ENCODE results near the gene GRM2. TPM values are rescaled to one million over a fixed set of nuclear protein-coding genes. Genes with fewer than 3 reads are reported as not detected.

GRM2 gene
- total and polyA plus RNA-seq, 9 donors = 0.31 to 0.78 (median 0.53) TPM

GRCh38 chr3:51680196-51680595, 26.7 kb upstream of the GRM2 start:
- WGBS (ENCODE audit: insufficient coverage) = 82% methylated on average over 6 of the region's 6 CpGs
- no peak for DNase-seq
- Histone ChIP-seq H3K27ac (ENCODE audit: low read length) (peak overlapping the region; percentile 51), H3K27me3 (ENCODE audit: control insufficient read depth, insufficient read depth, low read length) (no peaks in the 10 kb centered on the region), H3K4me3 (ENCODE audit: low read length) (no peak overlapping the region), H3K36me3 (ENCODE audit: control insufficient read depth, insufficient read depth, low read length) (peaks cover 64% of the 10 kb centered on the region), H3K4me1 (ENCODE audit: control insufficient read depth, insufficient read depth, low read length) (peaks cover 32% of the 10 kb centered on the region), H3K9me3 (replicated peaks; ENCODE audit: control insufficient read depth, low read depth, low read length) (no peaks in the 10 kb centered on the region)

- H3K9me3 ChIP-seq (replicated peaks; ENCODE audit: control insufficient read depth, low read depth, low read length) = no peaks in the 10 kb centered on the region
- WGBS (ENCODE audit: insufficient coverage) = 84% methylated on average over 2 of the region's 2 CpGs
- H3K36me3 ChIP-seq (ENCODE audit: control insufficient read depth, insufficient read depth, low read length) = peaks cover 64% of the 10 kb centered on the region
- no peak overlapping the region for H3K4me3 ChIP-seq (ENCODE audit: low read length)
- H3K27me3 ChIP-seq (ENCODE audit: control insufficient read depth, insufficient read depth, low read length) = no peaks in the 10 kb centered on the region
- H3K27ac ChIP-seq (ENCODE audit: low read length) = peak overlapping the region; percentile 51
- DNase-seq = no peak
- H3K4me1 ChIP-seq (ENCODE audit: control insufficient read depth, insufficient read depth, low read length) = peaks cover 36% of the 10 kb centered on the region
Observed at GRCh38 chr3:51680663-51681230, 26.1 kb upstream of the GRM2 start.

- H3K27me3 ChIP-seq (ENCODE audit: control insufficient read depth, insufficient read depth, low read length) = no peaks in the 10 kb centered on the region
- H3K9me3 ChIP-seq (replicated peaks; ENCODE audit: control insufficient read depth, low read depth, low read length) = no peaks in the 10 kb centered on the region
- peaks cover 43% of the 10 kb centered on the region for H3K4me1 ChIP-seq (ENCODE audit: control insufficient read depth, insufficient read depth, low read length)
- no peak for DNase-seq
- H3K27ac ChIP-seq (ENCODE audit: low read length) = no peak overlapping the region
- H3K36me3 ChIP-seq (ENCODE audit: control insufficient read depth, insufficient read depth, low read length) = peaks cover 61% of the 10 kb centered on the region
- WGBS (ENCODE audit: insufficient coverage) = 72% methylated on average over 3 of the region's 3 CpGs
- no peak overlapping the region for H3K4me3 ChIP-seq (ENCODE audit: low read length)
Observed at GRCh38 chr3:51681453-51681852, 25.4 kb upstream of the GRM2 start.

- Histone ChIP-seq H3K27me3 (ENCODE audit: control insufficient read depth, insufficient read depth, low read length) (no peaks in the 10 kb centered on the region), H3K27ac (ENCODE audit: low read length) (no peak overlapping the region), H3K36me3 (ENCODE audit: control insufficient read depth, insufficient read depth, low read length) (peaks cover 55% of the 10 kb centered on the region), H3K9me3 (replicated peaks; ENCODE audit: control insufficient read depth, low read depth, low read length) (no peaks in the 10 kb centered on the region), H3K4me3 (ENCODE audit: low read length) (no peak overlapping the region), H3K4me1 (ENCODE audit: control insufficient read depth, insufficient read depth, low read length) (peaks cover 49% of the 10 kb centered on the region)
- WGBS (ENCODE audit: insufficient coverage) = 19% methylated on average over 3 of the region's 4 CpGs
- peak; percentile 86 for DNase-seq
Observed at GRCh38 chr3:51682079-51682478, 24.8 kb upstream of the GRM2 start.

GRCh38 chr3:51682526-51682925, 24.3 kb upstream of the GRM2 start:
- peaks cover 53% of the 10 kb centered on the region for H3K4me1 ChIP-seq (ENCODE audit: control insufficient read depth, insufficient read depth, low read length)
- DNase-seq = no peak
- H3K4me3 ChIP-seq (ENCODE audit: low read length) = no peak overlapping the region
- H3K27me3 ChIP-seq (ENCODE audit: control insufficient read depth, insufficient read depth, low read length) = no peaks in the 10 kb centered on the region
- no peak overlapping the region for H3K27ac ChIP-seq (ENCODE audit: low read length)
- peaks cover 51% of the 10 kb centered on the region for H3K36me3 ChIP-seq (ENCODE audit: control insufficient read depth, insufficient read depth, low read length)
- no peaks in the 10 kb centered on the region for H3K9me3 ChIP-seq (replicated peaks; ENCODE audit: control insufficient read depth, low read depth, low read length)
- WGBS (ENCODE audit: insufficient coverage) = 68% methylated on average over 6 of the region's 7 CpGs

GRCh38 chr3:51683566-51683965, 23.3 kb upstream of the GRM2 start:
- peaks cover 59% of the 10 kb centered on the region for H3K4me1 ChIP-seq (ENCODE audit: control insufficient read depth, insufficient read depth, low read length)
- WGBS (ENCODE audit: insufficient coverage) = 50% methylated on average over 1 of the region's 2 CpGs
- H3K9me3 ChIP-seq (replicated peaks; ENCODE audit: control insufficient read depth, low read depth, low read length) = no peaks in the 10 kb centered on the region
- DNase-seq = no peak
- H3K27me3 ChIP-seq (ENCODE audit: control insufficient read depth, insufficient read depth, low read length) = no peaks in the 10 kb centered on the region
- no peak overlapping the region for H3K4me3 ChIP-seq (ENCODE audit: low read length)
- H3K36me3 ChIP-seq (ENCODE audit: control insufficient read depth, insufficient read depth, low read length) = peaks cover 48% of the 10 kb centered on the region
- H3K27ac ChIP-seq (ENCODE audit: low read length) = no peak overlapping the region

- DNase-seq = no peak
- WGBS (ENCODE audit: insufficient coverage) = 59% methylated on average over 4 of the region's 7 CpGs
- peaks cover 58% of the 10 kb centered on the region for H3K4me1 ChIP-seq (ENCODE audit: control insufficient read depth, insufficient read depth, low read length)
- no peaks in the 10 kb centered on the region for H3K9me3 ChIP-seq (replicated peaks; ENCODE audit: control insufficient read depth, low read depth, low read length)
- peaks cover 49% of the 10 kb centered on the region for H3K36me3 ChIP-seq (ENCODE audit: control insufficient read depth, insufficient read depth, low read length)
- H3K27me3 ChIP-seq (ENCODE audit: control insufficient read depth, insufficient read depth, low read length) = no peaks in the 10 kb centered on the region
- H3K4me3 ChIP-seq (ENCODE audit: low read length) = no peak overlapping the region
- peak overlapping the region; percentile 79 for H3K27ac ChIP-seq (ENCODE audit: low read length)
Observed at GRCh38 chr3:51684971-51685751, 21.7 kb upstream of the GRM2 start.

- no peak overlapping the region for H3K4me3 ChIP-seq (ENCODE audit: low read length)
- no peak for DNase-seq
- H3K36me3 ChIP-seq (ENCODE audit: control insufficient read depth, insufficient read depth, low read length) = peaks cover 53% of the 10 kb centered on the region
- 90% methylated on average over 4 of the region's 4 CpGs for WGBS (ENCODE audit: insufficient coverage)
- H3K9me3 ChIP-seq (replicated peaks; ENCODE audit: control insufficient read depth, low read depth, low read length) = no peaks in the 10 kb centered on the region
- no peaks in the 10 kb centered on the region for H3K27me3 ChIP-seq (ENCODE audit: control insufficient read depth, insufficient read depth, low read length)
- H3K4me1 ChIP-seq (ENCODE audit: control insufficient read depth, insufficient read depth, low read length) = peaks cover 49% of the 10 kb centered on the region
- peak overlapping the region; percentile 79 for H3K27ac ChIP-seq (ENCODE audit: low read length)
Observed at GRCh38 chr3:51686056-51686455, 20.8 kb upstream of the GRM2 start.

- Histone ChIP-seq H3K4me1 (ENCODE audit: control insufficient read depth, insufficient read depth, low read length) (peaks cover 44% of the 10 kb centered on the region), H3K9me3 (replicated peaks; ENCODE audit: control insufficient read depth, low read depth, low read length) (no peaks in the 10 kb centered on the region), H3K27ac (ENCODE audit: low read length) (peak overlapping the region; percentile 79), H3K4me3 (ENCODE audit: low read length) (no peak overlapping the region), H3K27me3 (ENCODE audit: control insufficient read depth, insufficient read depth, low read length) (no peaks in the 10 kb centered on the region), H3K36me3 (ENCODE audit: control insufficient read depth, insufficient read depth, low read length) (peaks cover 56% of the 10 kb centered on the region)
- WGBS (ENCODE audit: insufficient coverage) = 65% methylated on average over 6 of the region's 10 CpGs
- peak; percentile 61 for DNase-seq
Observed at GRCh38 chr3:51686512-51687215, 20.2 kb upstream of the GRM2 start.

All from muscle of leg (tissue), 11 donors.